Measurements from ENCODE around the gene CCDC182.

CCDC182 gene

DNA sequence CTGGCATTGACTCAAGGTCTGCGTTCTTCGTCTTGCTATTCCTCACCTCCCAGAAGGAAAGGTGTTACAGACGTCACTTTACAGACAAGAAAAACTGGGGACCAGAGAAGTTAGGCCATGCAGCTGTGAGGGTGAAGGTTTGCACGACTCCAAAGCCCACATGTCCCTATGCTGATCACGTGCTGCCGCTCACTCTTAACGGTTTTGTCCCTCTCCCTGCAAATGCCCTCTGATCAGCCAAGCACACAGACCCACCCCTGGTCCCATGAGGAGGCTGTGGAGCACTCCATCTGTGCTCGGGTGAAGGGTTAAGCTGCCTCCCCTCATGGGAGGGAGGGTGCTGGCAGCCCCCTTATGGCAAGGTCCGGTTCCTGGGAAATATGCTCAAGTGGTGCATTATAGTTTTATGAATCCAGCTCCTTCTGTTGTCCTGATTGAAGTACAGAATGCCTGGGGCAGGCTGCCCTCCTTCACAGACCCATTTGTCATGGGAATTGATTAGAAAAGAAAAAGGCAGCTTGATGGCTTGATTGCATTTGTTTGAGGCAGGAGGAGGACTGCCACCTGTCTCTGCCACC lies 18.8 kb downstream of the CCDC182 start:
- DNase-seq, result no peak

DNA sequence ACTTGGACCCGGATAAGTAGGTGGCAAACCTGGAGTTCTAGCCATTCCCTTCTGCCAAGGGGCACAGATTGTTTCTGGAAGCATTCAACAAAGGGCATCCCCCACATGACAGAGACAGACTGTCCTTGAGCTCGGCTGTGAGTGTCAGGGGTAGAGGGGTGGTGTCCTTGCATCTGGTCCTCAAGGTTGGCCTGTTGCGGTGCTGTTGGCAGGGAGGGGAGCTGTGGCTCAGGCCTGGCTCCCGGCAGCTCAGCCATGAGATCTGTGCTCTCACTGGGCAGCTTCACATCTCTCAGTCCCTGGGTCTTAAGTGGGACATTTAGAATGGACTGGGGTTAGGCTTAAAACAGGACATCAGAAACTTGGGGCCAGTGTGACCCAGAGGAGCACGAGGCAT lies 20.4 kb downstream of the CCDC182 start:
- no peak for DNase-seq

DNA sequence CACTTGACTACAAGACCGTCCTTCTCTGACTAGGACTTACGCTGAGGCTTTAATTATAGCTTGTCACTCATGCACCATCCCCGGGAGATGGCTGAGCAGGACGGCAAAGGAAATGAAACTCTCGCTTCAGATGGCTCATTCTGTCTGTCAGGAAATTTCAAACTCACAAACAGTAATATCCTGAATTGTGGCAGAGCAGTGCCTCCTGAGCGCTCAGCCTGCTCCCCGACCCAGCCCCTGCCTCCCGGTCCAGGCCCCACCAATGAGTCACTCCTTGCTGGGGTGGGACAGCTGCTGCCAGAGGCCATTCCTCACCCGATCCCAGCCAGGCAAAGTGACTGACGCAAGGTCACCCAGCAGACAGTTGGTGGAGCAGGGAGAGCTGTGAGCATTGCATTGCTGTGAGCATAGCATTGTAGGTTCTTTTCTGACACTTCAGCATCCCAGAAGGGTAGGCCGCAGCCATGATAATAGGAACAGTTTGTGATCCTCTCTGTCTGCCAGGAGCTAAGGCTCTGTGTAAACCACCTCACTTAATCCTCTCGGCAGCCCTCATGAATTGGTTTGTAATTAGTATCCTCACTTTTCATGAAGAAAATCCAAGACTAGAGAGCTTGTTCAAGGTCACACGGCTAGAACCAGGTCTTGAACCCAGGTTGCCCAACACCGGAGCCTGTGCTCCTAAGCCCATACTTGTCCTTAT lies 20.9 kb downstream of the CCDC182 start:
- no peak for DNase-seq

DNA sequence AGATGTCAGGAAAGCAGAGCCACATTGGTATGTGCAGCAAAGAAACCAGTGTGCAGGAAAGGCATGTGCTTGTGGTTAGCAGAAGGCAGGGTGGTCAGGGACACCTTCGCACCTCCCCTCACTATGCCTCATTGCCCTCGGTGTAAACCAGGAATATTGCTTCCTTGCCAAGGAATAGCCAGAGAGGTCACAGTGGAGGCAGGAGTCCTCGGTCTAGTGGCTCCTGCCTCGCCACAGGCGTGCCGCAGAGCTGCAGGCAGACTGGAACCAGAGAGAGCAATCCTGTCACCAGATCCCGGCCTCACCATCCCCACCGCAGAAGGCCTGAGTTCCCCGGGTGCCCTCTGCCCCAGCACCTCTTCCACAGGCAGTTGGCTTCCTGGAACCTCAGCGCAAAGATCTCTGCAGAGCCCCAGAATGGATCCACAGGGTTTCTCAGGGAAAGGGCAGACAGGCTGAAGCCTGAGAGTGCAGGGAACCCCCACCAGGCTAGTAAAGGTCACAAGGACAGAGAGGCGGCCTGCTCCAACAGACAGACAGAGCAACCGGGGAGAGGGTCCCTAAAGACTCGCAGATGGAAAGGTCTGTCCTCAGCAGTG lies 21.6 kb downstream of the CCDC182 start:
- DNase-seq, result no peak

DNA sequence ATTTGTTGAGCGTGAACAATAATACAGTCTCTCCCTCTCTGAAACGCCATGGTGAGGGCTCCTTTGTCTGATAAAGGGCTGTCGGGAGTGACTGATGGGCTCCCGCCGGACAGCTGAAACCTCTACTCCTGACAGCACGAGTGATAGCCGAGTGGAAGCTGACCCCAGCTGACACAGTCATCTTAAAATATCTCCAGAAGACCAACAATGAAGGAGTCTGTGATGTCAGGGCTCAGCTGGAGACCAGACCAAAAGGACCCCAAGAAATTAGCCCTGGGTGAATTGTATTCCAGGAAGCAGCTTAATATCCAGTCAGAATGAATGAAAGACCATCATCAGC lies 22.4 kb downstream of the CCDC182 start:
- DNase-seq, result no peak

DNA sequence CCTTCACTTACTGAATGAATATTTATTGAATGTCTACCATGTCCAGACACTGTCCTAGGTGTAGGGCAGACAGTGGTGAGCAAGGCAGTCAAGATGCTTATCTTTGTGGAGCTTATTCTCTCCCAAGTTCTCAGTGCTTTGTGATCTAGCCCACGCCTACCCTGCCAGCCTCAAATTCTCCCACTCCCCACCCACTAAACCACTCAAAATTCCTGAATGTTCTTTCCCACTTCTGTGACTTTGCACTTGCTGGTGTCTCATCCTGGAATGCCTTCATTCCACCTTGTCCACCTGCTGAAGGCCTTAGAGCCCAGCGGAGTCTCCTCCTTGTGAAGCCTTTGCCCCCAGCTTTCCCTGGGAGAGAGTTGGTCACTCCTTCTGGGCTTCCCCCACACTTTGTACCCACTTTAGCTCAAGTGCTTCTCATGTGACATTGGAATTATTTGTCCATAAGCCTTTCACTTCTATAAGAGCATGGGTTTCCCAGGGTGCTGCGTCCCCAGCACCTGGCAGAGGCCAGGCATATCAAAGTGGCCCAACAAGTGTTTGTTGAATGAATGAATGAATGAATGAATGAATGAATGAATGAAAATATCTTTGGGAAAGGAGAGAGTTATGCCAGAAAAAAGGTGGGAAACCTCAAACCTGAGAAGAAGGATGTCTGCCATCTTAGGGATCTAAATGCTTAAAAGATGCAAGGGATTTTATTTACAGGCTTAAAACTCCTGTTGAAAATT lies 23.0 kb downstream of the CCDC182 start:
- DNase-seq, result no peak

DNA sequence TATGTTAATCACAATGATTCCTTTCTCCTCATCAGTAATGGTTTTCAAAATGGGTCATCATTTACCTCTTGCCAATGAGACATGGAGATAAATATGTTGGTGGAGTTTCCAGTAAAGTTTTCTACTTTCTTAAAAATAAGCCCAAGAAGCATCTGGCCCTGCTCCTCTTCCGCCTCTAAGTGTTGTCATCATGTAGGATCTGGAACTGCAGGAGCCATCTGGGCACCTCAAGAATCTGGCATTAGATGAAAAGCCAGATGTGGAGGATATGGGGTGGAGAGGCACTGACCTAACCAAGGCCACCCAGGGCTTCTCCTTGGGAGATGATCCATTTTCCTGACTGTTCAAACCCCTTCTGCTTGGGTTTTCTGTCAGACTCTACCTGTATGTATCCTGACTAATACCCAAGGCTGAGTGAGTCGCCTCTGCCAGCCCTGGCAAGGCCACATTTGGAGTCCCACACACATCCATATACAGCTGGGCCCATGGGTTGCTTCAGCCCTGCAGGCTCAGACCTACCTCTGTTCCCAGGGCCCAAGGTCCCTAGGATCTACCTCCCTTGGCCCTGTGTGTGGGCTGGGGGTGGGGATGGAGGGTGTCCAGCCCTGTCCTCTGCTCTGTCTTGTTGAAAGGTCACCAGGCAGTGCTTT lies 24.6 kb downstream of the CCDC182 start:
- DNase-seq, result no peak

DNA sequence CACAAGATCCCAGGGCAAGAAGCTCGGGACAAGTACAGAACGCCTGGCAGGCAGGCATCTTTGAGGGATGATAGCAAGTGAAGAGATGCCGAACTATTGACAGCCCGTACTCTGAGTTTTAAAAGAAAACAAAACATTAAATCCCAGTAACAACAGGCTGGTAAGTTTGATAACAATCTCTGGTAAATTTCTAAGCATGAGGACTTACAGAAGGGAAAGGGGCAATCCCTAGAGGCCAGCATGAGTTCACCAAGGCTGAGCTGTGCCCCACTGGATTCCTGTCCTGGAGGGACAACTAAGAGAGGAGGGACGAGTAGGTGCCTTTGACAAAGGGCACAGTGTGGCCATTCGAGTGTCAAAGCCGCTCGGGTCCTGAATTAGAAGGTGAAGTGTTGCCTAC lies 26.2 kb downstream of the CCDC182 start:
- no peak for DNase-seq

DNA sequence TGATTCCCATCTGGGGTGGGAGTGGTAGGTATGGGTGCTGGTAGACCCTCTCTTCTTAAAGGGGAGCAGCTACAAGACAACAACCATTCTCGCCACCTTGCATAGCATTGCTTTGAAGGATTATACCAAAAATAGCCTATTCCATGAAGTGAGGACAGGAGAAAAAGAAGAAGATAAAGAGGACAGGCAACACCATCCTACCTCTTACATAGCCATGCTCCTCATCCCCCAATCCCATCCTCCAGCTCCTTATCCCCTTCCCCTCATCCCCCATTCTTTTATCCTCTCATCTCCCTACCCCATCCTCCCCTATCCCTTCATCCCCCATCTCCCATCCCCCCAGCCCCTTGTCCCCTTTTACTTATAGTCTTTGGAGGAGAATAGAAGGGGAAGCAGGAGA lies 29.1 kb downstream of the CCDC182 start:
- DNase-seq, result no peak

DNA sequence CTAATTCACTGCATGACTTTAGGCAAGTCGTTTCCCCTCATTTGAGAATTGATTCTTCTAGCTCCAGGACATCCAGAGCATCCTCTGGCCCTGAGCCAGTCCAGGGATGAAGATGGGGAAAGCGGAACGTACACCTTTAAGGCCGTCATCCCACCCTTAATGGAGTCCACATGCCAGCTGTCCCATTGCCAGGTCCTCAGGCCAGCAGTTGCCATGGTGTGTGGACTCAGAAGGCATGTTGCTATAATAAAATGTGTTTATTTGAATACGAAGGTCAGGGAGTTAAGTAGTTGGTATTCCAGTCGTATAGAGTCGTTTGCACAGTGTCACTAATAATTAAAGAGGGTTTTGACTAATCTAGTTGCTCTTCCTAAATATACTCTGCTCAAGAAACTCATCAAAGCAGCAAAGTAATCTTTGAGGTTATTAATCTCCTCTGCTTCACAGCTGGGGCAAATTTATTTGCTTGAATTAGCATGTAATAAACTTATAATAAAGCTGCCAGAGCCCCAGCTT lies 30.4 kb downstream of the CCDC182 start:
- no peak for DNase-seq

DNA sequence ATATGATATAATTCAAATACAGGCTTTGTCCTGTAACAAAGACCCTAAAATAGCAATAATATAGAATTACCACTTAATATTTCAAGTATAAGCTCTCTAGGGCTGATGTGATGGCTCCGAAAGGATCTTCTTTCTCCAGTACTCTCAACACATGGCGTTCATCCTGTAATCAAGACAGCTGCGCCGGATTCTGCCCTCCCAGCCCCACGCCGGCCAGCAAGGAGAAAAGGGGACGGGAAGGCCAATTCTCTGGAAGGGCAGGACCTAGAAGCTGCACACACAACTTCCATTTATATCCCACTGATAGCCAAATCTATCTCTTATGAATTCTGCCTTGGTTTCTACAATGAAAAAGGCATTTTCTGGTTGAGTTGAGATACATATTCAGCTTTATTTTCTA lies 32.0 kb downstream of the CCDC182 start:
- no peak for DNase-seq

DNA sequence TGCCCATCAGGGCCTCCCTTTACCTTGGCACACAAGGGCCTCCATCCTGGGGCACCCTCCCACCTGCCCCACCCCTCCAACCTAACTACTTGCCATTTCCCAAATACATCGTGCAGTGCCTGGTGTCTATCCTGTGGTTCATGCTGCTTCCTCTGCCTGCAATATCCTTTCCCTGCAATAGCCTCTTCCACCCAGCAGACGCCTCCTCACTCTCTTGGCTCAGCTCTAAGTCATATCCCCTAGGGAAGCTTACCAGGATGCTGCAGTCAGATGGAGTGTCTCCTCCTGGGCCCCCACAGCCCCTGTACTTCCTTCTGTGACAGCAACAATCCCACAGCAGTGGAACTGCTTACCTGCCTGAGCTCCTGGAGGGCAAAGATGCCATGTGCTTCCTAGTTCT lies 36.7 kb downstream of the CCDC182 start:
- no peak for DNase-seq

DNA sequence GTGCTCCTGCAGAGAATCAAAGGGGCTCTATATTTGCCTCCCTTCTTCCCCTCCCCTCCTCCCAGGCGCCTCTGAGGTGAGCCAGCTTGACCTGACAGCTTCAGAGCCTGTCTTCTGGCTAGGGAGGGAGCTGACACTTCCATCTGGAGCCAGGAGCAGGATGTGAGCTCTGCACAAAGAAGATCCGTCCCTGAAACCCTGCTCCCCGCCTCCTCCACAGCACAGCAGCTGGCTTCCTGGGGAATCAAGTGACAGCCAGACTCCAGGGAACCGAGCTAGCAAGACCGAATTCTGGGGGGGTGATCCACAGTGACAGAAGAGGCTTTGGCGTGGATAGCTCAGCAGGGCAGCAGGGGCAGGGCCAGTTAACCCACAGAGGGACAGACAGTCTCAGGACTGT lies 37.2 kb downstream of the CCDC182 start:
- DNase-seq, result no peak

DNA sequence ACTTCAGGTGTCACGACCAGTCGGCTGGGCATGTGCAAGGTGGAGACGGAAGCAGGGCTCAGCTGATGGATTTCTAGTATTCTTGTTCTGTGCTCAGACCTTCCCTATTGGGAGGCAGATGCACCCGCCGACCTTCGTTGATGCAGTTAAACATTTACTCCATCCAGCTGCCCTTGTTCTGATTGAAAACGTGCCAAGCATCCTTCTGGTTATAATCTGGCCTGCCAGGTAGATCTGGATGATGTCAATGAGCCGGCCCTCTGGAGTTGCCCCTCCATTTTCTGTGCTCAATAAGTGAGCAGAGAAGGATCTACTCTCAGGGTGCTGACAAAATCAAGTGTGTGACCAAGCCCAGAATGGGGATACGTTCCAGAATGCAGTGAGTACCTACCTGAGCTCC lies 38.3 kb downstream of the CCDC182 start:
- DNase-seq, result no peak

DNA sequence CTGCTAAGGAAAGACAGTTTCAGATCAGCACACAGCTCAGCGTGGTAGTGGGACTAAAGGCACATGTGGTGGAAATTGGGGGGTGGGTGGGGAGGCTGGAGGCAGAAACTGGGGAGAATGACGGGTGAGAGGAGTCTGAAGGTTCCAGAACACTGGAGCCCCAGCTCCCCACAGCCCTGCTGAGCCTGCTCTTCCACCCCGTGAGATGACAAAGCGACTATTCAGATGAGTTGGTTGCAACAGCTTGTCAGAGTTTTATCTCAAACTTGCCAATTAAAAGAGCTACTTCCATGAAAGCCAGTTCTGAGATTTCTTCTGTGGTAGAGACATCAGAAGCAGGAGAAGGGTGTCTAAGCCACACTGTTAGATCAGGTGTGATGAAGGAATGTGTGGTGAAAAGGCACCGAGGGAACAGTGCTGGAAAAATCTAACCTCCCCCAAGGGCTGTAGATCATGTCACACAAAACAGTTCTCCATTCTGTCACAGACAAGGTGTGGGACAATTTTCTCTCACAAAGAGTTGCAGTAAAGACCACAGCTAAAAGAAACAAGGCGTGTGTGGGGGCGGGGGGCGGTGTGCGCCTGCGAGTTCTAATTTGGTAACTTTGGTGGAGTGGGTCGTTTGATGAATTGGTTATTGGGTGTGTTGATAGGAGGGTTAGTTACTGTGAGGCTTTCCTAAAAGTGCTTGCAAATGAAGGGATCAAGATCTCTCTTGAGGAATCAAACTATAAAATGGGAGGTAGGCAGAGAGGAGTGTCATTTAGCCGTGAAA lies 39.0 kb downstream of the CCDC182 start:
- DNase-seq, result no peak

DNA sequence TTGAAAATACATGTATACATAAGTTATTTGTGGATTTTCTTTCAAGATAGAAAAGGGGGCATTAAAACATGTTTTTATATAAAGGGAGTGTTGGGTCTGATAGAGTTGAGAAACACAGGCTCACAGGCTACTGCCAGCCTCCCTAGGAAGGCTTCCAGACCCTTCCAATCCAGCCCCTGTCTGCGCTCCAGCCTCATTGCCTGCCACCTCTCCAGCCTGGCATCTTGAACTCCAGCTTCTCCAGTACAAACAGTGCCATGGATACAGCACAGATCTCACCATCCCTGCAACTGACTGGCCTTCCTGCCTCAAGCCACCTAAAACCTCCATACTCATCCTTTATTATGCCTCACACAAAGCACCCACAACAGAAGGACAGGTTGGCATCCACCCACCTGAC lies 40.7 kb downstream of the CCDC182 start:
- no peak for DNase-seq

DNA sequence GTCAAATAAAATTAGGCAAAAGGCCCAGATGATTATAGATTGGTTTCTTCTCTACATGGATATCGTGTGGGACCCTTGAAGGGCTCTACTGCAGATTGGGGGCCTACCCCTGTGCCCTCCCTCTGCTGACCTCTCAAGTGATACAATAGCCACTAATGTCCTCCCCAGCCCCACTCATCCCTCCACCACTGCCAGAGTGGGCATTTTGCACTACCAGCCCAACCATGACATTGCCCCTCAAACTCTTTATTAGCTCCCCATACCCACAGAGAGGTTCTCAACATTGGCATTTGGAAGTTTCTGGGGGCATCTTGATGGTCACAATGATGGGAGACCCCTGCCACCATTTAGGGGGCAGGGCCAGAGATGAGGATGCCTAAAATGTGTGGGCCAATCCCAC lies 41.8 kb downstream of the CCDC182 start:
- DNase-seq, result no peak

DNA sequence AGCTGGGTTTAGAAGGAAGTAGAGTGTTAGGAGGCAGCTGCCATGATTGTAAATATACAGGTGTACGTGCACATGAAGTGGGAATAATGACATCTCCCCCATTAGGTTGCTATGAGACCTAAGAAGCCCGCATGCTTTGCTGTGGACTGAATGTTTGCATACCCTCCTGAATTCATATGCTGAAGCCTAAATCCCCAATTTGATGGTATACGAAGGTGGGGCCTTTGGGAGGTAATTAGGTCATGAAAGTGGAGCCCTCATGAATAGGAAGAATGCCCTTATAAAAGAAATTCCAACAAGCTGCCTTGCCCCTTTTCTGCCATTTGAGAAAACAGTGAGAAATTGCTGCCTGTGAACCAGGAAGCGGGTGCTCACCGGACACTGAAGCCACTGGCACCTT lies 44.0 kb downstream of the CCDC182 start:
- no peak for DNase-seq

DNA sequence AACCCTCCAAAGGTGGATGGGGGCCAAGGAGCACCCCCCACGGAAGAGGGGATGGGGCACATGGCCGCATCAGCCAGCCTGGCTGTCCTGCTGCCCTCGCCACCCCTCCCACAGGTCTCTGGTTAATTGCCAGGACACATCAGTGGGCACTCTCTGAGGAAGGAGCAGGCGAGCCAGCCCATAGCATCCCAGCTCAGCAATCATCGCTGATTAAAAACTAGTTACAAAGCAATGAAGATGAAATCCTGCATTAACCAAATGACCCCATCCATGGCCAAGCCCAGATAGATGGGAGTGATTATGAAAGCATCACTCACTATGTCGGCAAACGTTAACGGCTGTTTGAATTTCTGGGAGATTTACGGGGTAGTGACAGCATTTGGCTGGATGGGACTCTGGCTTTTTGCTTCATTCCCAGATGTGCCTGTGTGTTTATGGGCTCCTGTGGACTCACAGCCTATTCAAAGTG lies 45.3 kb downstream of the CCDC182 start:
- no peak for DNase-seq

DNA sequence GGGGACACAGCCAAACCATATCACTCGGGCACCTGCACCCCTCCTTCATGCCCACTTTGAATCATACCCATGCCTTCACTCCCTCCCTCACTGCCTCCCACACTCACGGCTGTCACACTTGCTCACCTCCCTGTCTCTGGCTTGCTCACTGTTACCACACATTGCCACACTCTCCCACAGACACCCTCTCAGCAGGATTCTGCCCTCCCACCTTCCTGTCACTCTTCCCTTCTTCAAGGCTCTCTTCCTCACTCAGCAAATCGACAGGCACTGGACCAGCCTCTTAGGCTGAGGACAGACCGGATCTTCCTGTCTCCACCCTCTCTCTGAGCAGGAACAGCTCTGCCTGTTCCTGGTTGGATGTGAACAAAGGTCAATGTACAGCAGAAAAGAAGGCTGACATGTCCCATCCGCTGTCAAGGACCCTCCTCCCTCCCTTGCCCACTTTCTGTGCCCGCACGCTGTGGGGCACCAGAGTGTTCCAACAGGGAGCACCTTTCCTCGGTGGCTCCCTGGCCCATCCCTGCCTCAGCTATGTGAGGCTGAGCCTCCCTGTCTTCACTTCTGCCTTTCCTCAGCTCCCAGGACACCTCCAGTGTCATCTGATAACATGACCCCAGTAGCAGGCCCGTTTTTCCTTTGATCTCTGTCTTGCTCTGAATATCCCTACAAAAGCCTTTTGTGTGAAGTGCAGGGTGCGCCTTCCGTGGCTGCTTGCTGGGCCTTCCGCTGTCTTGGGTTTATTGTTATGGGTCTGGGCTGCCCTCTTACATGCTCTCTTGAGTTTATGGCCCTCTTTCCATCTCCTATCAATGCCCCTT lies 47.0 kb downstream of the CCDC182 start:
- peak; percentile 6 for DNase-seq

DNA sequence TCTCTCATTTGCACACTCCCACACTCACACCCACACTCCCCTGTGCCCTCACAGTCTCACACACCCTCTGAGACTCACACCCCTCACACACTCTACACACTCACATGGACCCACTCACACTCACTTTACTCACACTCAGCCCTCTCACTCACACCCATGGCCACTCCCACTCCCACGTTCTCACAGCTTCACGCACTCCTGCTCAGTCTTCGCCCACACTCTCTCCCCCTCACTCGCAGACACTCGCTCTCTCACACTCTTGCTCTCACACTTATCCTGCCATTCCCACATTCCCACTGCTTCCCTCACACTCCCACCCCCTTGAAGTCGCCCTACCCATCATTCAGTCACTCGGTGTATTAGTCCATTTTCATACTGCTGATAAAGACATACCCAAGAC lies 47.9 kb downstream of the CCDC182 start:
- DNase-seq, result no peak

DNA sequence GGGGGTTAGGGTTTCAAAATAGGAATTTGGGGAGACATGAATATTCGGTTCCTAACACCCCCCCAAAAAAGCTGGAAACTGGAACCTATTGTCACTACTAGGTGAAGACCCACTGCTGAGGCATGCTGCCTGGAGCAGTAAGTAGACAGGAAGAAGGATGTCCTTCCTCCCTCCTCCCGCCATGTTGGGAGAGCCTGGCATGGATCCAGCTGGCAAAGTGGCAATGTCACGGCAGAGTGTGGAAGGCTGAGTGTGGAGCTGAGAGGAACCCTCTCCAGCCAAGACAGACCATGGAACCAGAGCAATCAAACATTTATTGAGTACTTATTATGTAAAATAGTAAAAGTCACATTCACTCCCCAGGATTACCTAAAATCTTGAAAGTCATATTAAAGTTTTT lies 49.0 kb downstream of the CCDC182 start:
- no peak for DNase-seq

Data from CD4-positive, alpha-beta T cell treated with Interleukin-12 subunit alpha and Interleukin-12 subunit beta, for 1 hour (primary cell).